Liver (tissue), 3 donors: ENCODE data around the gene TMEM127.

ENCODE experiments used
- GABPA ChIP-seq, 2 donors: IDR thresholded peaks in 1 of 2; conservative IDR thresholded peaks in 1 of 2; 2 replicates each; pipeline ENCODE4 v1.6.1; 2016; ENCODE audit warnings: antibody characterized with exemption in 2 of 2, mild to moderate bottlenecking in 1 of 2, moderate library complexity in 1 of 2
- HNF4G ChIP-seq: IDR thresholded peaks from 2 replicates; pipeline ENCODE4 v1.6.1; 2016; ENCODE audit warnings: antibody characterized with exemption
- SP1 ChIP-seq: IDR thresholded peaks from 2 replicates; pipeline ENCODE4 v1.6.1; 2018; ENCODE audit warnings: antibody characterized with exemption, mild to moderate bottlenecking
- TAF1 ChIP-seq: conservative IDR thresholded peaks from 2 replicates; pipeline ENCODE4 v1.6.1; 2016; ENCODE audit warnings: antibody characterized with exemption, mild to moderate bottlenecking
- TF ChIP-seq, protein P1 (sequence below): fragments of 150-350 bp; IDR thresholded peaks from 2 replicates; pipeline ENCODE4 v1.5.1; 2017; ENCODE audit warnings: improper control_type of control experiment, low read depth, low read length; ENCODE audit not compliant: missing input control
- donor health status: healthy.
- donor health status: healthy.

DNA sequence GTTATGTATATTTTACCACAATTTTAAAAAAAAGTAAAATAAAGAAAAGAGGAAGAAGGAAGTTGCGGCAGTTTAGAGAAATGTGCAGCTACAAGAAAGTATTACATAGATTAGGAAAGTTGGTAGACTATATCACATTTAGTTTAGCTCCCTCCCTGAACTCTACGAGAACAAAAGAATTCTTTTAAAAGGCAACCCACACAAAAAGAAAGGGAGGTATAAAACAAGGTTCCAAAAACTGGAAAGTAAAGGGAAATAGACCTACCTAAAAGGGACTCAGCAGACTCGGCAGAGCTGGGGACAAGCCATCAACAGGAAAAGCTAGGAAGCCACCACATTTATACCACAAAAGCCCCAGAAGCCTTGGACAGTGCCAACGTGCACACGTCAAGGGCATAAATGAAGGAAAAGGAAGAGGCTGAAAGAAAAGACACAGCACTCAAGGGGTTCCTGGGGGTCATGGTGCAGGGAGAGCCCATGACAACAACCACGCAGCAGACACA is 9.1 kb downstream of the TMEM127 start:
- TF ChIP-seq, protein P1, sequence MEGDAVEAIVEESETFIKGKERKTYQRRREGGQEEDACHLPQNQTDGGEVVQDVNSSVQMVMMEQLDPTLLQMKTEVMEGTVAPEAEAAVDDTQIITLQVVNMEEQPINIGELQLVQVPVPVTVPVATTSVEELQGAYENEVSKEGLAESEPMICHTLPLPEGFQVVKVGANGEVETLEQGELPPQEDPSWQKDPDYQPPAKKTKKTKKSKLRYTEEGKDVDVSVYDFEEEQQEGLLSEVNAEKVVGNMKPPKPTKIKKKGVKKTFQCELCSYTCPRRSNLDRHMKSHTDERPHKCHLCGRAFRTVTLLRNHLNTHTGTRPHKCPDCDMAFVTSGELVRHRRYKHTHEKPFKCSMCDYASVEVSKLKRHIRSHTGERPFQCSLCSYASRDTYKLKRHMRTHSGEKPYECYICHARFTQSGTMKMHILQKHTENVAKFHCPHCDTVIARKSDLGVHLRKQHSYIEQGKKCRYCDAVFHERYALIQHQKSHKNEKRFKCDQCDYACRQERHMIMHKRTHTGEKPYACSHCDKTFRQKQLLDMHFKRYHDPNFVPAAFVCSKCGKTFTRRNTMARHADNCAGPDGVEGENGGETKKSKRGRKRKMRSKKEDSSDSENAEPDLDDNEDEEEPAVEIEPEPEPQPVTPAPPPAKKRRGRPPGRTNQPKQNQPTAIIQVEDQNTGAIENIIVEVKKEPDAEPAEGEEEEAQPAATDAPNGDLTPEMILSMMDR: no peak
- TF ChIP-seq HNF4G (no peak), GABPA (IDR thresholded peaks at IDR 0.05 in 1 of 2, conservative IDR thresholded peaks at IDR 0.05 in 1 of 2) (no peak), TAF1 (no peak), SP1 (no peak)
